HUDEP-2 (cell line): Measurements from ENCODE around the gene GAPT.
"Not testable (repeated sequence)": the region's sequence is repeated elsewhere in the genome, so short reads cannot be mapped to it uniquely, and the experiment has no call there.

Source experiments
- DNase-seq, 76 experiments: peaks; one replicate each; lab custom pipeline; 2025; ENCODE audit not compliant: unreplicated experiment in 76 of 76; lab: John Stamatoyannopoulos, UW

GAPT gene

DNA sequence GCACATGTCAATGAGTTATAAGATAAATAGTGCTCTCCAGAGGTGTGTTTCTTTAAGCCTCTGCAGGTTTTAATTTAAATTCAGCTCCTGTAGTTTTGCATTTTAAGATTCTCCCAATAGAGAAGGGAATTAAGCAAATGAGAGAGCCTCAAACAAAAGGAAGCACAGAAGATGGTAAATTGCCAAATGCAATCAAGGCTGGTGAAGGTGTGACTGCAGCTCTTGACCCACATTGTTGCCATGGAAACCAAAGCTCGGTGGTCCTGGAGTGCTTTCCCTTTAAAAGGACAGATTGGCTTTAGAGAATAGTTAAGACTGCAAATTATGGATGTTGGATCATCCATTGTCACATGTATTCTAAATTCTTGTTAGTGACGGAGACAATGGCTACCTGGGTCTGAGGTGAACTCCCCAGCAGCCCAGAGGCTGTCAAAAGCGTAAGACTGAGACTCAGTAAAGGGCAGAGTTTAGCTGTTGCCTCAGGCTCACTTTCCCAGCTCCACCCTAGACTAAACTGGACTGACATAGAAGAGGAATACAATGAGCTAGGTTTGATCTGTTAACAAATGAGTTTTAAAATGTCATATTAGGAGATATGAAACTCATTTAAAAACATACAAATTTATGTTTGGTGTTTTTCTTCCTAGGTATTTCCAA is 12.3 kb downstream of the GAPT start:
- no peak for DNase-seq

DNA sequence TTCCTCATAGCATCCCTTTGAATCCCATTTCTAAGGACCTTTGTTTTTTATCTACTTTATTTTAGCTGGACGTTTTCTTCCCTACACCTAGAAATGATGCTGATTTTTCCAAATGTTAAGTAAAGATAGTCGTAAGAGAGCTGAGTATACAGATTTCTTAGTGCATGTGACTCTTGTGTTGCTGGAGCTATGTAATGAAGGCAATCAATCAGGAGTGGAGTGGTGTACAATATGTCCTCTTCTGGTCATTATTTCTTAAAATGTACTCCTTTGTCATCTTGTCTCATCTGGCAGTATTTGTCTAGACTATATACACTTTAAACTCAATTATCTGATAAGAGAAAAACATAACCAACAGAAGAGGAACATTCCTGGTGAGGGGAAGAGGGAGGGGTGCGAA is 13.5 kb downstream of the GAPT start:
- no peak for DNase-seq

DNA sequence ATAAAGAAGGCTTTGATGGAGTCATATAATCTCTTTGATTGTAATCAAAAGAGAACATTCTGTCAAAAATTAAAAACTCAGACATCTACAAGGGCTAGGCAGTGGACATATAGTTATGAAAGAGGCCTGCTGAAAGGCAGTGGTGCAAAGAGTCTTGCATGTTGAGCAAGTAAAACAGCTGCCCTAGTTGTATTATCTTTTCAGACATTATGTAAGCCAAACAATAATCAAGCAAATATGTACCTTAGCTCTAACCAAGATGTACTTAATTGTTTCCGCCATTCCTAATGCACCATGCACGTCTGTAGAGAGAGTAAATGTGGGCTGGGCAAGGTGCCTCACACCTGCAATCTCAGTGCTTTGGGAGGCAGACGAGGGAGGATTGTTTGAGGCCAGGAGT is 14.3 kb downstream of the GAPT start:
- no peak for DNase-seq

DNA sequence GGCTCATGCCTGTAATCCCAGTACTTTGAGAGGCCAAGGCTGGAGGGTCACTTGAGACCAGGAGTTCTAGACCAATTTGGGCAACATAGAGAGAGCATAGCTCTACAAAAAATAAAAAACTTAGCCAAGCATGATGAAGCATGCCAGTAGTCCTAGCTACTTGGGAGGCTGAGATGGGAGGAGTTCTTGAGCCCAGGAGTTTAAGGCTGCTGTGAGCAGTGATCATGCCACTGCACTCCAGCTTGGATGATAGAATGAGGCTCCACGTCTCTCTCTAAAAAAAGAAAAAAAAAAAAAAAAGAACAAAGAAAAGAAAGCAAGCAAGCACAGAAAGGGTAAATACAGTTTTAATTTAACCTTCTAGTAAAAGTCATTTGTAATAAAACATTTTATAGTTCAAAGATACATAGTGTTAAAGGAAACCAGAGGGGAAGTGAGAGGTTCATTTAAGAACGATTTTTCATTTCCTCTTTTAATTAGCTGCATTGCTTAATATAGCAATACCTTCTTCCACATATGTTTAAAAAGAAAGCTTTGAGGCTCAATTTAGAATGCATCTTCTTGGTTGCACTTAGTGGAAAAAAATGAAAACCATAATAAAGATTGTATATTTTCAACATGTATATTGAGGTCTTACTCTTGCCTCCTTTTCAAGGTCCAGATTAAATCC is 14.9 kb downstream of the GAPT start:
- no peak for DNase-seq

DNA sequence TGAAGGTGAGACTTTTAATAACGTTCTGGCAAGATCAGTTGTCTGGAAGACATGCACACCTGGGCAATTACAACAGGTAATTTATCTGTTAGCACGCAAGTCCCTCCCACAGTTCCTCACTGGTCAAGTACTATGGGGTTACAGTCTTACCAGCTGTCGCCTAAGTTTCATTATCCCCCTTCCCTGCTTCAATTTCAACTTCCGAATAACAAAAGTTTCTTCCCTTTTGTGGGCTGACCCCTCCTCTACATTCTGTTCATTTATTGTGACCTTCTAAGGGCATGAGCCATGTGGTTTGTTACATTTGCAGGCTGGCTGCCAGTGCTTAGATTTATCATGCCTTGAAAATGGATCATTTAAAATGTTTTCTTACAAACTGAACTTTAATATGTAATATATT is 16.5 kb downstream of the GAPT start:
- DNase-seq, result no peak

DNA sequence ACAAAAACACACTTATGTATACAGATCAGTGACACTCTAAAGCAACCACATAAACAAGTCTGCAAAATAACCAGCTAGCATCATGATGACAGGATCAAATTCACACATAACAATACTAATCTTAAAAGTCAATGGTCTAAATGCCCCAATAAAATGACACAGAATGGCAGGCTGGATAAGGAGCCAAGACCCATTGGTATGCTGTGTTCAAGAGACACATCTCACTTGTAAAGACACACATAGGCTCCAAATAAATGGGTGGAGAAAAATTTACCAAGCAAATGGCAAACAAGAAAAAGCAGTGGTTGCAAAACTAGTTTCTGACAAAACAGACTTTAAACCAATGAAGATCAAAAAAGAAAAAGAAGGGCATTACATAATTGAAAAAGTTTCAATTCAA is 26.0 kb downstream of the GAPT start:
- no peak for DNase-seq

DNA sequence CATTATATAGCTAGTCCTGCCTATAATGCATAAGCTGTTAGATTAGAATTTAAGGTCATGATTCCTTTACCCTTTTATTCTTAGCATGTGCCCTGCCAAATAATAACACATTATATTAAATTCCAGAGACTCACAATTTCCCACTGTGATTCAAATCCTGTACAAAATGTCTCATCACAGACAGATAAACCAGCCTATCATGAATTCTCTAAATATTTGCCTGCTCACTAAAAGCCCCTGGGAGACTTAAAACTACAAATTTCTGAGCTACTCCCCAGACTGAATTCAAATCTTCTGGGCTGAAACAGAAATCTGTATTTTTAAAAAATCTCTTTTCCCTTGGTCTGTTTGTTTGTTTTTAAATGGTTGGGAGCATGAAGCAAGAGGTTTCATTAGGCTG is 32.7 kb downstream of the GAPT start:
- no peak for DNase-seq

DNA sequence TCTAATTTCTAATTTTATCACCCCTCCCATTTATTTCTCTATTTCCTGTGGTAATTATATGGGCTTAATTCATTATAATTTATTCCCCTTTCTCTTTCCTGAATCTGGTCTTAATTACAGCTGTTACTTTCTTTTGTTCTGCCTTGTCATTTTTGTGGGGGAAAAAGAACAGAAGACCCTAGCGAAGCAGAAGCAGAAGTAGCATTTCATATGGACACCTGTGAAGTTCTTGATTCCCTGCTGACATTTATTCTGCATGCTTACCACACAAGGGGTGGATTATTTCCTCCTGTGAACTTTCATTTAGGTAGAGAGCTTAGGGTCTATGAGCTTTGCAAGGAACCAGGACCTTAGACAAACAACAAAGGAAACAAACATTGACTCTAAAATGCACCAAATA is 33.3 kb downstream of the GAPT start:
- DNase-seq, result no peak

DNA sequence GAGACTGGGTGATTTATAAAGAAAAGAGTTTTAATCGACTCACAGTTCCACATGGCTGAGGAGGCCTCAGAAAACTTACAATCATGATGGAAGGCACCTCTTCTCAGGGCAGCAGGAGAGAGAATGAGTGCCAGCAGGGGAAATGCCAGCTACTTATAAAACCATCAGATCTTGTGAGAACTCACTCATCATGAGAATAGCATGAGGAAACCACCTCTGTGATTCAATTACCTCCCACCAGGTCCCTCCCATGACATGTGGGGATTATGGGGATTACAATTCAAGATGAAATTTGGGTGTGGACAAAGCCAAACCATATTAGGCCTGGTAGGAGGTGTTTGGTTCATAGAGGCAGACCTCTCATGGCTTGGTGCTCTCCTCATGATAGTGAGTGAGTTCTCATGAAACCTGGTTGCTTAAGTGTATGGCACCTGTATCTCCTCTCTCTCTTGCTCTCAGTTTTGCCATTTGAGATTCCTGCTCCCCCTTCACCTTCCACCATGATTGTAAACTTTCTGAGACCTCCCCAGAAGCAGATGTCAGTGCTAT is 39.8 kb downstream of the GAPT start:
- DNase-seq, result no peak

DNA sequence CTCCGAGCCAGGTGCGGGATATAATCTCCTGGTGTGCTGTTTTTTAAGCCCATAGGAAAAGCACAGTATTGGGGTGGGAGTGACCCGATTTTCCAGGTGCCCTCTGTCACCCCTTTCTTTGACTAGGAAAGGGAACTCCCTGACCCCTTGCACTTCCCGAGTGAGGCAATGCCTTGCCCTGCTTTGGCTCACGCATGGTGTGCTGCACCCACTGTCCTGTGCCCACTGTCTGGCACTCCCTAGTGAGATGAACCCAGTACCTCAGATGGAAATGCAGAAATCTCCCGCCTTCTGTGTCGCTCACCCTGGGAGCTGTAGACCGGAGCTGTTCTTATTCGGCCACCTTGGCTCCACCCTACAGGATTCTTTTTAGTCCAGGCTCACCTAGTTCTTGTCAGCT is 50.7 kb downstream of the GAPT start:
- not testable (repeated sequence) for DNase-seq

DNA sequence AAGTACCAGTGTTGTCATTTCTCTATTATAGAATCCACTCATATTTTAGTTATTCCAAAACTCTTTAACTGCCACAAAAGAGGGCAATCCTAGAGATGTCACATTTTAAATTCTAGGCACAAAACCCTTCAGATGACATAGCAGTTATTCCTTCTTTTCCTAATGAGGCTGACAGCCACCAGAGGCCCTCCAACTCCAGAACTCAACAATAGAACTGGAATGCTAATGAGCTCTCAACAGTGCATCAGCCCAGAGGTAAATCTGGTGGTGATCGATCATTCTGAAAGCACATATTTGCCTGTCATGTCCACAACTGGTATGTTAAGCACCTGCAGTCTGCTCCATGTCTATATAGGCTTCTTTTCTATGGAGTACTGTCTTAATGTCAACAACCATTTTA is 51.5 kb downstream of the GAPT start:
- no peak for DNase-seq

DNA sequence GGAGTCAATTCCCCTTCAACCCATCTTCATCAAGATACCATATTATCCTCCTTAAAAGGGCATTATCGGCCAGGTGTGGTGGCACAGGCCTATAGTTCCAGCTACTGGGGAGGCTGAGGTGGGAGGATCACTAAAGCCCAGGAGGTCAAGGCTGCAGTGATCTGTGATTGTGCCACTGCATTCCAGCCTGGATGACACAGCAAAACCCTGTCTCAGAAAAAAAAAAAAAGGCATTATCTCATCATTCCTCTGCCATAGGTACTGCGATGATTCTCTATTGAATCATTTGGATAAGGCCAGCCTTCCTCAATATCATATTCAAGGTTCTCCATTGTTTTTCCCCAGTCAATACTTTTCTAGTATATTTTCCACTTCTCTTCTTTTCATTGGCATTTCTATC is 52.5 kb downstream of the GAPT start:
- DNase-seq, result no peak

DNA sequence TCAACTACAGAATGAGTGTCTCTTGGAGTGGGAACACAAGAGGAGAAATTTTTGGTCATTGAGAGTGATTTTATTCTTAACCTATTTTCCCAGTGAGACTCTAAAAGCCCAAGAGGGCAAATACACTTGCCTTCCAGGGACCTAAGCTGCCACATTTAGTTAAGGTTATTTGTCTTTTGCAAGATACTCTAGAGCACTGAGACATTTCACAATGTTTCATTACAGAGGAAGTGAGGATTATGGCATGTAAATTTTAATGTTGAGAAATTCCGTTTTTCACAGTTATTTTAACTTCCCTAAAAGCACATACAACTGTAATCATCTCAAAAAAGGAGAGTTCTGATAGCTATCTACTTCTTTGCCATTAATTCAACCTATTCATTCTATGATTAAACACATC is 53.0 kb downstream of the GAPT start:
- DNase-seq, result no peak

DNA sequence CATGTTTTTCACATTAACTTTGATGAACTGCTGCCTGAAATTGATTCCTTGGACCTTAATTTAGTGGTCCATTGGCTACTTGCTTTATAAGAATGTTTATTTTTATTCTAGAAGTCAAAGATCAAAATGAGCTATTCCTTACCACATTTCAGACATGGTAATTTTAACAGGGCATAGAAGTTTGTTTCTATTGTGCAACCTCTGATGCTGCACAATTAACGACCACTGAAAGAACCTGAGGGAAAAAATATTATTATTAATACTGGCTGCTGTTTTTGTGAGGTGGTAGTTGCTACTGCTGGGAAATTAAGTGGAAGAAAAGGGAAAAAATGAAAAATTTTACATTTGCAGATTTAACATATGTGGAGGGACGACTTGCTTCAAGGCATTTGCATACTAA is 53.7 kb downstream of the GAPT start:
- no peak for DNase-seq

DNA sequence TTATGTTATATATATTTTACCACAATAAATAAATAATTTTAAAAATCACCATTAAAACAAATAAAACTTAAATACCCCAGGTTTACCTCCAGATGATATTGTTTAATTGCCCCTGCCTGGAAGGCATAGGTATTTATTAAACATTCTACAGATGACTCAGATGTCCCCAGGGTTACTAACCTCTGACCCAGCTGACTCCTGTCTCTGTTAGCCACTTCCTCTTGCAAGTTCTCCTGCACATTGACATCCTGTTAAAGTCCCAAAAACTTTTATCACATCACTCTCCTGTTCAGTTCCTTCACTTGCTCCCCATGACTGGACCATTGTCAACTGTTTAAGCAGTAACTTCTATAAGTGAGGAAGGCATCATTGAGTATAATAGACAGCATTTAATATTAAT is 54.7 kb downstream of the GAPT start:
- no peak for DNase-seq
